Measurements from ENCODE around the gene DNM3.
A peak's percentile ranks its signal among the peaks of the same experiment; 100 is the strongest.

Gene DNM3

GRCh38 chr1:171873664-171874063 is 32.4 kb downstream of the DNM3 start:
- no peak for ATAC-seq
- no peaks in the 10 kb centered on the region for H3K36me3 Mint-ChIP-seq
- no peaks in the 10 kb centered on the region for H3K4me1 Mint-ChIP-seq
- DNase-seq (ENCODE audit: low spot score in 2 of 2): no peak
- H3K27ac Mint-ChIP-seq: no peak overlapping the region
- no peak overlapping the region for H3K4me3 Mint-ChIP-seq
- H3K9me3 Mint-ChIP-seq: no peaks in the 10 kb centered on the region

GRCh38 chr1:171877701-171878100 is 36.4 kb downstream of the DNM3 start:
- H3K4me3 Mint-ChIP-seq: no peak overlapping the region
- H3K36me3 Mint-ChIP-seq: no peaks in the 10 kb centered on the region
- no peaks in the 10 kb centered on the region for H3K4me1 Mint-ChIP-seq
- no peak for DNase-seq (ENCODE audit: low spot score in 2 of 2)
- peak; percentile 100 for ATAC-seq
- no peak overlapping the region for H3K27ac Mint-ChIP-seq
- H3K9me3 Mint-ChIP-seq: no peaks in the 10 kb centered on the region

DNA sequence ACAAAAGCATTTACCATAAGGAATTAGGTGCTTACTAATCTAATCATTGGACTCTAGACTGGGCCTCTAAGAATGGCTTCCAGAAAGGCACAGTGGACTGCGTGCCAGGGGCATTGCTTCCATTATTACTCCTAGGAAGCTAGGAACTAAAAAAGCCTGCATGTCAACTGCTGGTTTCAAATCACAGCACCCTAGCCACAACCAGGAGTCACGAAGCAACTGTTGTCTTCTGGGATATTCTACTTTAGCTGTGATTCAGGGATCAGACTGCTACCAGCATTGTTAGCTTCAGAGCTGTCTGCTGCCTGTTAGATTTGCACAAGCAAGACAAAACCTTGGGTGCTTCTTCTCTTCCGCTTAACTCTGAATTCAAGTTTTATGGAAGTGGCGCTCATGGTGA is 38.3 kb downstream of the DNM3 start:
- no peaks in the 10 kb centered on the region for H3K4me1 Mint-ChIP-seq
- no peaks in the 10 kb centered on the region for H3K9me3 Mint-ChIP-seq
- H3K27ac Mint-ChIP-seq: no peak overlapping the region
- no peak overlapping the region for H3K4me3 Mint-ChIP-seq
- ATAC-seq (no peak), DNase-seq (ENCODE audit: low spot score in 2 of 2) (no peak)
- no peaks in the 10 kb centered on the region for H3K36me3 Mint-ChIP-seq

GRCh38 chr1:171881442-171881841 is 40.1 kb downstream of the DNM3 start:
- Mint-ChIP-seq H3K4me3 (no peak overlapping the region), H3K36me3 (no peaks in the 10 kb centered on the region), H3K4me1 (no peaks in the 10 kb centered on the region), H3K27ac (no peak overlapping the region), H3K9me3 (no peaks in the 10 kb centered on the region)
- DNase-seq (ENCODE audit: low spot score in 2 of 2) (no peak), ATAC-seq (no peak)

- Mint-ChIP-seq H3K4me3 (no peak overlapping the region), H3K36me3 (no peaks in the 10 kb centered on the region), H3K27ac (no peak overlapping the region), H3K9me3 (no peaks in the 10 kb centered on the region), H3K4me1 (no peaks in the 10 kb centered on the region)
- no peak for DNase-seq (ENCODE audit: low spot score in 2 of 2)
- peak; percentile 68 for ATAC-seq
These were observed 42.6 kb downstream of the DNM3 start for GRCh38 chr1:171883849-171884248.

DNA sequence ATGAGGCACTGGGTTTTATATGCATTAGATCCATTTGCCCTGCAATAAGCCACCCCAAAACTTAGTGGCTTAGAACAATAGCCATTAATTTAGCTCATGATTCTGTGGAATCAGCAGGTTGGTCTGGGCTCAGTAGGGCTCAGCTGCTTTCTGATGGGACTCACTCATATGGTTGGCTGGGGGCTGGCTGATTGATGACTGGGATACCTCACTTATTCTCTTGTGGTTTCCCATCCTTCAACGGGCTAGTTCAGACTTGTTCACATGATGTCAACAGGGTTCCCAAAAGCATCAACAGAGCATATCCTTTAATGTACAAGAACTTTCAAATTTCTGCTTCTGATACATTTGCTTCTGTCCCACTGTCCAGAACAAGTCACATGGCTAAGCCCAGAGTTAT is 43.2 kb downstream of the DNM3 start:
- Mint-ChIP-seq H3K36me3 (no peaks in the 10 kb centered on the region), H3K9me3 (no peaks in the 10 kb centered on the region), H3K27ac (no peak overlapping the region), H3K4me3 (no peak overlapping the region), H3K4me1 (no peaks in the 10 kb centered on the region)
- peak; percentile 66 for ATAC-seq
- DNase-seq (ENCODE audit: low spot score in 2 of 2): no peak

- no peak for ATAC-seq
- no peaks in the 10 kb centered on the region for H3K4me1 Mint-ChIP-seq
- H3K9me3 Mint-ChIP-seq: no peaks in the 10 kb centered on the region
- no peak for DNase-seq (ENCODE audit: low spot score in 2 of 2)
- H3K36me3 Mint-ChIP-seq: no peaks in the 10 kb centered on the region
- H3K4me3 Mint-ChIP-seq: no peak overlapping the region
- H3K27ac Mint-ChIP-seq: no peak overlapping the region
These were observed 48.8 kb downstream of the DNM3 start for GRCh38 chr1:171890131-171890530.

DNA sequence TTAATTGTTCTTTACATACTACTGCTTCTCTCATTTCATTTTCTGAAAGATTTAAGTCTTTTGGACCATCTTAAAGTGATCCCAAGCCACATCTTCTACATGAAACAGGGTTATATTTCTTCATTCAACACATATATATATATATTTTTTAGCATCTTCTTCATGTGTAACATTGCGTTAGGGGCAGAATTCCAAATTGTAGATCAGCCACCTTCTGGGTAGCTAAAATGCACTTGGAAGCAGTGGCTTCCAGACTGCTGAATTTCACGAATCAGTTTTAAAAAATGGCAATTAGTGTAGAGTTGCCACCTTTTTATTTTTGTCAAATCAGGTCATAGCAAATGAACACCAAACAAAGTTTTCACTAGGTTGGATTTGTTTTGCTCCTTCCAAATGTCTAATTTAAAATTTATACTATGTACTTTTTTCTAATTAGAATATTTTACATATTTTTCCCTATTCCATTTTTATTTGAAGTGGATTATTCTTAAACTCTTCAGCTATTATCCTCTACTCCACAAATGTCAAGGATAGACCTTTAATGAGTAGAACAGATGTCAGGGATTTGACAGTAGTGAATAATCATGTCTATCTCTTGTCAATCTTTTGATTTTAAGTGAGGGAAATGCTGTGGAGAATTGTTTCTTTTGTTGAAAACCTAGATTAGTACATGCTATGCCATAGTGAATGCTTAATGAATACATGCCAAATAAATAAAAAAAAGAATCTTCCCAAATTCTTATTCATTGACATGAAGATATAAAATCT is 55.8 kb downstream of the DNM3 start:
- Mint-ChIP-seq H3K4me3 (no peak overlapping the region), H3K9me3 (no peaks in the 10 kb centered on the region), H3K4me1 (peaks cover 7% of the 10 kb centered on the region)

DNA sequence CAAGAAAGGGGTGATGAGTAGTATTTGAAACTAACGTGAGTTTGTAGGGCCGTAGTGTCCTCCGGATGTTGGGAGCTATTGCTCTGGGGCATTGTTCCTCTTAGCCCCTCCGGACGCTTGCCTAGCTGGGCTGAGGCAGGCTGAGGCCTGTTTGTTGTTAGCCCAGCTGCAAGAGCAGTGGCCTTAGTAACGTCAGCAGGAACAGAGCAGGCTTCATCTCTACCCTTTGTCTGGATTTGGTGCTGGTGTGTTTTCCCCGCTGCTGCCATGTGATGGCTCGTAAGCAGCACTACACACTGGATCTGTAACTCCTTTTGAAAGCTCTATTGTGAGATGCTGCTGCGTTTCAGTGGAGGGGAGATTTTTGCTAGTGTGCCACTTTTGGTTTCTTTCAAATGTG is 57.6 kb downstream of the DNM3 start:
- peaks cover 7% of the 10 kb centered on the region for H3K4me1 Mint-ChIP-seq
- no peak overlapping the region for H3K27ac Mint-ChIP-seq
- H3K4me3 Mint-ChIP-seq: no peak overlapping the region
- ATAC-seq: no peak
- DNase-seq (ENCODE audit: low spot score in 2 of 2): no peak
- H3K9me3 Mint-ChIP-seq: no peaks in the 10 kb centered on the region
- no peaks in the 10 kb centered on the region for H3K36me3 Mint-ChIP-seq

More for the DNA sequence above, 55.8 kb downstream of the DNM3 start:
- ATAC-seq (no peak), DNase-seq (ENCODE audit: low spot score in 2 of 2) (no peak)
- Mint-ChIP-seq H3K27ac (no peak overlapping the region), H3K36me3 (no peaks in the 10 kb centered on the region)

- Mint-ChIP-seq H3K9me3 (no peaks in the 10 kb centered on the region), H3K4me1 (peaks cover 7% of the 10 kb centered on the region), H3K4me3 (no peak overlapping the region), H3K27ac (no peak overlapping the region), H3K36me3 (no peaks in the 10 kb centered on the region)
- ATAC-seq (no peak), DNase-seq (ENCODE audit: low spot score in 2 of 2) (no peak)
These were observed 58.5 kb downstream of the DNM3 start for GRCh38 chr1:171899838-171900237.

GRCh38 chr1:171901245-171901644 is 59.9 kb downstream of the DNM3 start:
- Mint-ChIP-seq H3K36me3 (no peaks in the 10 kb centered on the region), H3K9me3 (no peaks in the 10 kb centered on the region), H3K27ac (no peak overlapping the region), H3K4me3 (no peak overlapping the region), H3K4me1 (peaks cover 7% of the 10 kb centered on the region)
- no peak for ATAC-seq
- DNase-seq (ENCODE audit: low spot score in 2 of 2): no peak

DNA sequence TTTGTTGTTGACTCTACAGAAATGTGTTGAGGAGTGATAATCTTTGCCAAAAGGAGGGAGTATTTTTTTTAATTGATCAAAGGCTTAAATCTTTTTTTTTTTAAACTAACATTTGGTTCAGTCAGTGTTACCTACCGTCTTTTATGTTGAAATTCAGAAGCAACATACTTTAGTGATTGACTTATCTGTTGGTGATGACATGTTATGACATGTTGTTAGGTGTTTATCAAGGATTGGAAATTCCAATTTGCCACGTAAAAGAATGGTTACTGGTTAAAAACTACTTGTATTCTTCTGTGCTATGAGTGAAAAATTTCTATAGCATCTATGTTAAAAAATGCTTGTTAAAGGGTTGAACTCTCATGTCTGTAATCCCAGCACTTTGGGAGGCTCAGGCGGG is 61.2 kb downstream of the DNM3 start:
- H3K27ac Mint-ChIP-seq: no peak overlapping the region
- no peak for DNase-seq (ENCODE audit: low spot score in 2 of 2)
- H3K9me3 Mint-ChIP-seq: no peaks in the 10 kb centered on the region
- ATAC-seq: no peak
- H3K4me1 Mint-ChIP-seq: peaks cover 7% of the 10 kb centered on the region
- H3K36me3 Mint-ChIP-seq: no peaks in the 10 kb centered on the region
- H3K4me3 Mint-ChIP-seq: no peak overlapping the region

DNA sequence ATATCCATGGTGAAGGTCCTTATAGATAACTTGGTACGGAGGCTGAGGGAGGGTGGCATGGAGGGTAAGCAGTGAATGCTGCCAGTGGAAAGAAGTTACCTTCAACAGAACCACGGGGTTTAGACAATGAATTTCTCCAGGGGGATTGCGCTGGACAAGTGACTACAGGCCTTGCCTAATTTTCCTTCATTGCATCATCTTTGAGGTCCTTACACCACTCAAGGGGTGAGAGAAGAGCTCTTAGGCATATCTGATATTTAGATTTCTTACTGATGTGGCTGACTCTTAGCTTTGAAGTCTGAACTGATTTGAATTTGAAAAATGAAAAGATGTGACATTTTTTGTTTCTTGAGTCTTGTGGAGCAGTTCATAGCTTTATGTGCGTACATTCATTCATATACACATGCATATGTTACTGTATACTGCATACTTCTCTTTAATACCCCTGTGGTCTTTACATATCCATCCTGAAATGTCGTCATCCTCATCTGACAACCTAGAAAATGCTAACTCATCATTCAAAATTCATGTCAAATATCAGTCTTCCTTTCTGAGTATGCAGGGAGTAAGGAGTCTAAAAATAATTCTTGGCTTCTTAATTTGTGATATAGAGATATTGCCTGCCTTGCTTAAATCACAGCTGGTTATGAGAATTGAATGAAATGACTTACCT is 63.6 kb downstream of the DNM3 start:
- Mint-ChIP-seq H3K4me1 (peaks cover 7% of the 10 kb centered on the region), H3K4me3 (no peak overlapping the region), H3K27ac (no peak overlapping the region), H3K36me3 (no peaks in the 10 kb centered on the region), H3K9me3 (no peaks in the 10 kb centered on the region)
- no peak for DNase-seq (ENCODE audit: low spot score in 2 of 2)
- ATAC-seq: peak; percentile 19

- H3K27ac Mint-ChIP-seq: no peak overlapping the region
- no peaks in the 10 kb centered on the region for H3K4me1 Mint-ChIP-seq
- no peak overlapping the region for H3K4me3 Mint-ChIP-seq
- DNase-seq (ENCODE audit: low spot score in 2 of 2) (no peak), ATAC-seq (no peak)
- H3K36me3 Mint-ChIP-seq: no peaks in the 10 kb centered on the region
- no peaks in the 10 kb centered on the region for H3K9me3 Mint-ChIP-seq
These were observed 68.4 kb downstream of the DNM3 start for GRCh38 chr1:171909711-171910110.

- Mint-ChIP-seq H3K4me3 (no peak overlapping the region), H3K27ac (no peak overlapping the region), H3K9me3 (no peaks in the 10 kb centered on the region), H3K36me3 (no peaks in the 10 kb centered on the region), H3K4me1 (no peaks in the 10 kb centered on the region)
- ATAC-seq (no peak), DNase-seq (ENCODE audit: low spot score in 2 of 2) (no peak)
These were observed 69.5 kb downstream of the DNM3 start for GRCh38 chr1:171910786-171911185.

DNA sequence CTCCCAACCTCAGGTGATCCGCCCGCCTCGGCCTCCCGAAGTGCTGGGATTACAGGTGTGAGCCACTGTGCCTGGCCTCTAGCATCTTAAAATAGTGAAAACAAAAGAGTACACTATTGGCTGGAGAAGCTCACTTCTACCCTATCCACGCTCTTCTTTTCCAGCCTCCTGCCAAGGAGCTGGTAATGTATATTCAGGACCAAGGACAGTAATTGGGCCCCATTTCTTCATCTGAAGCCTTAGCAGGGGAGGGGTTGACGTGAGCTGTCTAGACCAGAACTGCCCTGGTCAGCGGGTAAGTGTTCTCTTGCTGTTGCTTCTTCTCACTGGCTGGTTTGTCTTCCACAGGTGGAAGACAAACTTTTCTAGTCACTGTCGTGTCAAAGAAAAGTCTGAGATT is 70.2 kb downstream of the DNM3 start:
- H3K9me3 Mint-ChIP-seq: no peaks in the 10 kb centered on the region
- no peaks in the 10 kb centered on the region for H3K36me3 Mint-ChIP-seq
- no peaks in the 10 kb centered on the region for H3K4me1 Mint-ChIP-seq
- no peak overlapping the region for H3K27ac Mint-ChIP-seq
- H3K4me3 Mint-ChIP-seq: no peak overlapping the region
- DNase-seq (ENCODE audit: low spot score in 2 of 2): no peak
- ATAC-seq: no peak

Measured in stimulated activated effector memory CD8-positive, alpha-beta T cell treated with anti-CD3 and anti-CD28 coated beads, Interleukin-12 subunit alpha, Interleukin-12 subunit beta, amount 100 ng/mL, for 72 hours (primary cell).